Activated CD4-positive, alpha-beta T cell treated with anti-CD3 and anti-CD28 coated beads, Interleukin-2, amount 50 U/mL, for 1 hour (primary cell): Measurements from ENCODE around the gene KLF5.
"Not testable (repeated sequence)": the region's sequence is repeated elsewhere in the genome, so short reads cannot be mapped to it uniquely, and the experiment has no call there.

Source experiments
- DNase-seq: peaks from one replicate; pipeline ENCODE4 v3.0.0-alpha.2; 2020

Gene KLF5

GRCh38 chr13:73090116-73090822 lies 31.5 kb downstream of the KLF5 start:
- DNase-seq = no peak

GRCh38 chr13:73090823-73091187 lies 32.0 kb downstream of the KLF5 start:
- no peak for DNase-seq

- no peak for DNase-seq
Measured at GRCh38 chr13:73092829-73093228, 34.0 kb downstream of the KLF5 start.

GRCh38 chr13:73096173-73096572 lies 37.4 kb downstream of the KLF5 start:
- DNase-seq = no peak

- DNase-seq = no peak
Measured at GRCh38 chr13:73096638-73097037, 37.8 kb downstream of the KLF5 start.

GRCh38 chr13:73100781-73101180 lies 42.0 kb downstream of the KLF5 start:
- DNase-seq = not testable (repeated sequence)

- DNase-seq = no peak
Measured at GRCh38 chr13:73101351-73102007, 42.7 kb downstream of the KLF5 start.

- DNase-seq = no peak
Measured at GRCh38 chr13:73103238-73103637, 44.4 kb downstream of the KLF5 start.

GRCh38 chr13:73106513-73107178 lies 47.8 kb downstream of the KLF5 start:
- DNase-seq = no peak

GRCh38 chr13:73107481-73107880 lies 48.7 kb downstream of the KLF5 start:
- DNase-seq = no peak

GRCh38 chr13:73107970-73108369 lies 49.2 kb downstream of the KLF5 start:
- no peak for DNase-seq

- DNase-seq = no peak
Measured at GRCh38 chr13:73109288-73109899, 50.6 kb downstream of the KLF5 start.

- no peak for DNase-seq
Measured at GRCh38 chr13:73109969-73110368, 51.2 kb downstream of the KLF5 start.

- no peak for DNase-seq
Measured at GRCh38 chr13:73110814-73111213, 52.0 kb downstream of the KLF5 start.

- no peak for DNase-seq
Measured at GRCh38 chr13:73111331-73111730, 52.5 kb downstream of the KLF5 start.

GRCh38 chr13:73119612-73120011 lies 60.8 kb downstream of the KLF5 start:
- no peak for DNase-seq
